Measurements from ENCODE around the gene CAMK2A. TPM values are rescaled to one million over a fixed set of nuclear protein-coding genes. Genes with fewer than 3 reads are reported as not detected.

CAMK2A gene
- total RNA-seq = 2.5 TPM

DNA sequence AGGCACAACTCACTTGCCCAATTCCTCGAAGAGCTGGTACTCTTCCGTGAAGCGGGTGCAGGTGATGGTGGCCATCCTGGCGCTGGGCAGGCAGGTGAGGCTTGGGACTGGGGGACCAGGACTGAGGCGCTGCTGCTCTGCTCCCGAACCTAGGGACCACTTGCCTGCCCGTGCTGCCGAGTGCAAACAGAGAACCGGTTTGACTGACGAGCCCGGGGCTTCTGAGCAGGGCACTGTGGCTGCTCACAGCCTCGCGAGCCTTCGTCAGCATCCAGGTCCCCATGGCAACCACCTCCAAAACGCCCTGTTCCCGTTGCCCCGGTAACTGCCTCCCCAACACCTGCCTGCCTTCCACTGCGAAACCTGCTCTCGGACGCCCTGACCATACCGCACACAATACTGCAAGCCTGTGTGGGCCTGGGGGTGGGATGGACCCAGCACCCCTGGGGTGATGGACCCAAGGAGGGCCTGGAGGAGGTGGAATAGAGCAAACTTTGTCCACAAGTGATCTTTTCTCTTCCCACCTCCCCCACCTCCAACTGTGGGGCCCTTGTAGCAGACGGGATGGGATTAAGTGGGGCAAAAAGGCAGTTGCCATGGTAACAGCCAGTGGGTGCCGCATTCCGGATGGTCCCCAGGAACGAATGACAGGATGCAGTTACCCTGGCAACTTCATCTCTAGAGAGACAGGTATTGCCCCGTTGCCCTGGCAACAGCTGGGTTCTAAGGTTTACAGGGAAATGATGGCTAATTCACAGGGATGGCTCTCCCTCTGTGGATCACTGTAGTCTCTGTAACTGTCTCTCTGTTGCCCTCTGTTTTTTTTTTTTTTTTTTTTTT lies at the start of gene CAMK2A:
Gene CAMK2A (minus strand): TSS at position 223 of the 840 bp plus-strand sequence. CDS start 148 bp downstream, at position 75.
- intact Hi-C loops (cut with DNase I) = no loop called here
- DNase-seq (ENCODE audit: low spot score) (no peak), ATAC-seq (no peak)

DNA sequence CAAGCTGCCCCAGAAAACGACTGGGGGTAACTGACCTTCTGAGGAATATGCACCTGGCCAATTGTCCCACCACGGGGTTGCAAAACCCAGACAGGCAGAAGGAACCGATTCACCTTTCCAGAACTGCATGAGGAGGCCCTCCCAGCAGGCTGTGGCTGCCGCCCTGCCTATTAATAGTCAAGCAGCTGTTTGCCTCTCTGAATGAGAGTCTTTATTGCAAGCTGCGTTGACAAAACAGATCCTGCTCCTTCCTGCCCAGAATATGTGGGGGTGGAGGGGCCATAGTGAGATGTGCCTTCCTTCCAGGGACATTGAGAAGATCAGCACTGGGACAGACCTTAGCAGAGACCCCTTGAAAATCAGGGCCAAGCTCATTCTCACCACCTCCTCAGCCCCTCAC lies 49.6 kb upstream of the CAMK2A start:
- intact Hi-C loops (cut with DNase I) = no loop called here
- DNase-seq (ENCODE audit: low spot score) = no peak
- peak; percentile 24 for ATAC-seq

DNA sequence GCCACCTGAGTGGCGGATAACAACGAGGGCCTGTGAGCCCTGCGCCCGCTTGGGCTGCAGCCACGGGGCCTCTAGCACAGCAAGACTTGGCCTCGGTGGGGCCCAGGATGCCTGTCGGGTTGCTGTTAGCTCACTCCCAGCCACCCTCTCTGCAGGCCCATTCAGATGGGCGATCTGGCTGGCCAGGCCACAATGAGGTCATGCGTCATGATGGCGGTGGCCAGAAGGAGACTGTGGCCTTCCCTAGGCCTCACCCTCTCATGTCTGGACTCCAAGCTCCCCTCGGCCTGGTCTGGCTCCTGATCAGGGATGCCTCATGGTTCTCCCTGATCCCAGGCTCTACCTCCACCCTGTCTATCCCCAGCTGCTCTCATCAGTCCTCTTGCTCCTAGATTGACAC lies 49.0 kb upstream of the CAMK2A start:
- DNase-seq (ENCODE audit: low spot score) = no peak
- intact Hi-C loops (cut with DNase I) = no loop called here
- ATAC-seq = no peak

DNA sequence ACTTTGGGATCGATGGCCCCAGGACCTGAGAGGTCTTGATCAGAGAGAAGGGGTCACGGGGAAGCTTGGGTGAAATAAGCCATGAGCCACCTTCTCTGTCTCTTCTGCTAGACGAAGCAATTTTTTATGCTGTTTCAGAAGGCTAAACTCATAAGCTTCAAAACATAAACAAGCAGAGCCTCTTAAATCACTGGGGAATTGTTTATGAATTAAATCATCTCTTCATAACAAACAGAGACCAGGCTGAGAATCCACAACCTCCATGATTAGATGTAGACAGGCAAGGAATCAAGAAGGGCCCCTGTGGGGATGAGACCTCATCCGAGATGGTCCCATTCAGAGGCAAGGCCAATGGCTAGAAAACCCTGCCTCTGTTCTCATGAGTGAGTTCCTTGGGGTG lies 46.2 kb upstream of the CAMK2A start:
- intact Hi-C loops (cut with DNase I) = no loop called here
- no peak for ATAC-seq
- DNase-seq (ENCODE audit: low spot score) = no peak

DNA sequence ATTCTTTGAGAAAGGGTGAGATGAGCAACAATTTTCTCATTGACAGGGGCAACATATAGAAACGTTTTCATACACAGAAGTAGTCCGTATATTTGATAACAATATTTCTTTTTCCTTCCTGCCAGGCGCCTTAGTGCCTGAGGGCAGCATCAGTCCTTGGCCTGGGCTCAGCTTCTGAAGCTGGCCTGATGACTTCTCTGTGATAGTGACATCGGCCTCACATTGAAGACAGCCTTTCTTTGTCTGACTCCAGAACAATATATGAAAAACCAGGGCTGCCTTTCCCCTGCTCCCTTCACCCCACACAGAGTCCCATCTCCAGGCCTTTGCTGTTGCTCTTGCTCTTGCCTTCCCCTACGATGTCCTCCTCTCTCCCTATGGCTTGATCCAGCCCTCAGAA lies 43.8 kb upstream of the CAMK2A start:
- ATAC-seq = no peak
- intact Hi-C loops (cut with DNase I) = no loop called here
- no peak for DNase-seq (ENCODE audit: low spot score)

DNA sequence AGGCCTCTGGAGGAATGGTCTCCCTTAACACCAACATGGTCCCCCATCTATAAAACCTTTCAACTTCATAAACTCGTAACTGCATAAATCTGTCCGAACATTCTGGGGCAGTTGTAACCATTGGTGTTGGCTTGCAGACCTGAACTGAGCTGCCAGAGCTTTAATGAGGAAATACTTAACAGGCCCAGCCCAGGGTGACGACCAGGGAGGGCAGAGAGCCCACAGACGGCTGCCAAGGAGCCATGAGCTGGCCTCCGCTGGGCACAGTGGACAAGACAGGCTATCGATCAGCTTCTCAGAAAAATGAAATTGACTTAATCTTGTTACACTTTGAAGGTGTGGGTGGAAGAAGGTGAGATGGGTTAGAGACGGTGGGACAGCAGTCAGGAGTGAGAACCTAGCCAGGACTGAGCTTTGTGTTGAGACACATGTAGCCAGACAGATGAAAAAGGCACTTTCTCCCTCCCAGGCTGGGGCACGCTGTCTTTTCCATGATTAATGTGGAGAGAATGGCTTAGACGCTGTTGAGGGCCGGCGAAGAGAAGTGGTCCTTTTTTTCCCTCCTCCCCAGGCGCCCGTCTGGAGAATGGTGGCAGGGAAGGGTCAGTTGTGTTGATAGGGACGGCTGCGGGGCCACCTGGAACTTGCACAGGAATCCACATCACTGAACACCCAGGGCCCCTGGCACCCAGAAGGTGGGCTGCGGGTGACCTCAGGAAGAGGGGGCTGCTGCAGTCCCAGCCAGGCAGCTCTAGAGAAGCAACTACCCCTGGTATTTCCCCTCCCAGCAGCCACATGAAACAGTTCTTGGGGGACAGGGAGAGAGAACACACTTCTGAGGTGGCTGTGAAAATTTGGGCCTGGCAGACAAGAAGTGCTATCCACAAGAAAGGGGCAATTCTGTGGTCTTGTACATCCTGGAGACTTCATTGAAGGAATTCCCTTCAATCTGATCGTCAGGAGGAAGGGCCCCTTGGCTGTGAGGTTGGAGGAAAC lies 40.6 kb upstream of the CAMK2A start:
- ATAC-seq = peak; percentile 55
- no peak for DNase-seq (ENCODE audit: low spot score)
- intact Hi-C loops (cut with DNase I) = no loop called here

DNA sequence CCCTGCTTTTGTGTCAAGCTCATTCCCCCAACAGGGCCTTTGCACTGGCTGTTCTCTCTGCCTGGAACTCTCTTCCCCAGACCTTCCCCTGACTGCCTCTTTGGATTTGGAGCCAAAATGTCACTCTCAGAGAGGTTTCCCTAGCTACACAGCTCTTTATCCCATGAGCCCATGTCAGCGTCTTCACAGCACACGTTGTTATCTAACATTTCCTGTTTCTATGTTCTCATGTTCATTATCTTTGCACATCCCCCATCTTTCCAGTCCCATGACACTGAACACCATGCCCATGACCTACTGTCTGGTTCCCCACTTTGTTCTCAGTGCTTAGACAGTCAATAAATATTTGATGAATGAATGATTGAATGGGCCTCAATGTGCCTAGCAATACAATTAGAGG lies 39.5 kb upstream of the CAMK2A start:
- ATAC-seq (no peak), DNase-seq (ENCODE audit: low spot score) (no peak)
- intact Hi-C loops (cut with DNase I) = no loop called here

DNA sequence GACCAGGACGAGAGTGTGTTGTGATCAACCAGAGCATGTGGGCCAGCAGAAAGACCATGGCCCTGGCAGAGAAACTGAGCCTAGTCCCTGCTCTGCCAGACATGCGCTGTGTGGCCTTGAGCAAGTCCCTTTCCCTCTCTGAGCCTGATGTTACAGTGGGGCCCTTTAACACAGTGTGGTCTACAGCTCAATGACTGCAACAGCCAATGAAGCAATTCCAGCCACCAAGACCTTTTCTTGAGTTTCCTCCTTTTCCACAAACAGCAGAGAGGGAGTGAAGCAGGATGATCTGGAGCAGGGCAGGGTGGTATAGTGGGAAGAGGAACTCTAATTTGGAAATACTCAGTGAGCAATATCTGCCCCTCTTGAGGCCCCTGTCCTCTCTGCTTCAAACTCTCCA lies 38.9 kb upstream of the CAMK2A start:
- intact Hi-C loops (cut with DNase I) = no loop called here
- no peak for DNase-seq (ENCODE audit: low spot score)
- no peak for ATAC-seq

DNA sequence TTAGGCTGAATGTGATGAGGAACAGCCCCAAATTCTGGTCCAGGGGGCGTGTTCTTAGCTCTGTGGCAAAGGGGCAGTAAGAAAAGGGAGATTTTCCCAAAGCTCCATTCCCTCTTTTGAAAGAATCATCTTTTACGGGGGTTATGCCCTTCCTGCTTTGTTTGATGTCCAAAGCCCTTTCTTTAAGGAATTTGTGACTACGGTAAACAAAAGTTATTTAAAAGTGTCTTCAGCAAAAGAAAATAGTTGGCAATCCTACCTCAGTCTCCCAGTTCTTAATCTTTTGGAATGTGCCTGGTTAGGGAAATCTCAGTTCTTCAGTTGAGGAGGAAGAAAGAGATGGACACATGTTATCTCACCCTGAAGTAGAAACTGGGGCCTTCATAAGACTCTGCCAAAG lies 37.6 kb upstream of the CAMK2A start:
- ATAC-seq (no peak), DNase-seq (ENCODE audit: low spot score) (no peak)
- intact Hi-C loops (cut with DNase I) = no loop called here

DNA sequence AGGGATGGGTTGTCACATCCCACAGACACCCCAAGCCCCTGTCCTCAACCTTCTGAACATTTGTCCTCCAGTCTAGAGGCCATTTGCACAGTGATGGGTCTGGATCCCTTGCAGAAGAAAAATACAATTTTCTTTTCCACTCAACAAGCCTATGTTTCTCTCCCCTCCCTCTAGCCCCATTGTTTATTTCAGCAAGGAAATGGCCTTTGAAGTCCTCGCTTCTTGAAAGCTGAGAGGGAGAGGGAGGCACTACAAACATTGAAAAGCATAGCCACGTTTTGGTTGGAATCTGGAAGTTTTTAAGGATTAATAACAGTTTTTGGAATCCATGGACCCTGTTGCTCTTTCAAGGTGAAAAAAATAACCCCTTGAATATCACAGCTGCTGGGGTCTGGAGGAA lies 37.1 kb upstream of the CAMK2A start:
- intact Hi-C loops (cut with DNase I) = no loop called here
- ATAC-seq (no peak), DNase-seq (ENCODE audit: low spot score) (no peak)

DNA sequence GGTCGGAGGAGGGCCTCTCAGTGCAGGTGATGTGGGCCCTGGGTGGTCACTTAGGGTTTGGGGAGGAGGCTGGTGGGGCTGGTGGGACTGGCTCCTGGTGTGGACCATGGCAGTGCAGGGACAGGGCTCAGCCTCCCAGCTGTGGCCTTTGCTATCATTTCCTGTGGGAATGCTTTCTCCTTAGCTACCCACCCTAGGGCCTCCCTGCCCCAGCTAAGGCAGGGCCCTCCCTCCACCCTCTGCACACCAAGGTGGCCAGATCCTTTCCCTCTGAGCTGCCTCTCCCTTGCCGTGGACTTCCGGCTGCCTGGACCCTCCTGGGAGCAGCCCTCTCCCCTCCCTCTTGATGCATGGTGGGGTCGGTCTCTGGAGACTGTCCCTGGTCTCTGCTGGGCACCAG lies 35.9 kb upstream of the CAMK2A start:
- intact Hi-C loops (cut with DNase I) = no loop called here
- ATAC-seq = no peak
- no peak for DNase-seq (ENCODE audit: low spot score)

DNA sequence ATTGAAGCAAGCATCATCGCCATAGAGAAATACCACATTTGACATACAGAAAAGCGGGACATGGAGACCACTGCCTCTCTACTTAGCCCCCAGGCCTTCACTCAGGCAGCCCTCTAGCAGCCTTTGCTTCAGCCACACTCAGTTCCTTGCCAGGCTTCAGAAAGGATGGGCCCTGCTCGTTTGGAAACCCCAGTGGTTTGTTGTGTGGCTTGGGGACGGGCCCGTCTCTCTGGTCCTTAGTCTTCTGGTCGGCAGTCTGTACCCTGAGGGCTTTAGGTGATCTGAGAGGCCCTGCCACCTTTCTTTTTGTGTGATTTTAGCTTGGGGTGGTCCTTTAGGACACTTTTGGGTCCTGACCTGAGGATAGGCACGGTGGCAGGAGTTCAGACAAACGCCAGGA lies 34.2 kb upstream of the CAMK2A start:
- DNase-seq (ENCODE audit: low spot score) (no peak), ATAC-seq (no peak)
- intact Hi-C loops (cut with DNase I) = no loop called here

DNA sequence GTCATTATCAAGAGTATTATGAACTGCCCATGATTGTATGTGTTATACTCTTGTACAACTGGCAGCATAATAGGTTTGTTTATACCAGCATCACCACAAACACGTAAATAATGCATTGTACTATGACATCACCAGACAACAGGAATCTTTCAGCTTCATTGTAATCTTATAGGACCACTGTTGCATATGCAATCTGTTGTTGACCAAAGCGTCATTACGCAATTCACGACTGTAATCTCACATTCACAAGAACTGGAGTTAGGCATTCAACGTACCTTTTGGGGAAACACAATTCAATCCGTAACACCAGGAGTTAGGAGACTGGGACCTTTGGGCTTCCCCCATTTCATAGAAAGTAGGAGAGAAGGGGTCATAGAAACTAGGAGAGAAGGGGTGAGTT lies 33.5 kb upstream of the CAMK2A start:
- DNase-seq (ENCODE audit: low spot score) (no peak), ATAC-seq (no peak)
- intact Hi-C loops (cut with DNase I) = no loop called here

DNA sequence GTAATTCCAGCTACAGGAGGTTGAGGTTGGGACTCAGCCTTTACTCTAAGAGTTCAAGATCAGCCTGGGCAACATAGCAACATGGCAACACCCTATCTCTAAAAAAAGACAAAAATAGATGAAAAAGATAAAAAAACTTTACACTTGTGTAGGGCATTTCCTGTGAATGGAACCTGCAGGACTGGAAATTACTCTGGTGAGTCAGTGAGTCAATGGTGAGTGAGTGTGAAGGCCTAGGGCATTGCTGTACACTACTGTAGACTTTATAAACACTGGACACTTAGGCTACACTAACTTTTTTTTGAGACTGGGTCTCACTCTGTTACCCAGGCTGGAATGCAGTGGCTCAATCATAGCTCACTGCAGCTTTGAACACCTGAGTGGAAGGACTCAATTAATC lies 32.6 kb upstream of the CAMK2A start:
- no peak for DNase-seq (ENCODE audit: low spot score)
- ATAC-seq = no peak
- intact Hi-C loops (cut with DNase I) = no loop called here

DNA sequence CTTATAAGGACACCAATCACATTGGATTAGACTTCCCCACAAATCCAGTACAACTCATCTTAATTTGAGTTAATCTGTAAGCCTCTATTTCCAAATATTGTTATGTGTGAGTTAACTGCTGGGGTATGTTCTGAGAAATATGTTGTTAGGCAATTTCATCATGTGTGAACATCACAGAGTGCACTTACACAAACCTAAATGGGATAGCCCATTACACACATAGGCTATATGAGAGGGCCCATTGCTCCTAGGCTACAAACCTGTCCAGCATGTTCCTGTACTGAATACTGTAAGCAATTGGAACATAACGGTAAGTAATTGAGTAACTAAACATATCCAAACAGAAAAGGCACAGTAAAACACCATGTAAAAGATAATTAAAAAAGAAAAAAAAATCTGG lies 32.2 kb upstream of the CAMK2A start:
- ATAC-seq (no peak), DNase-seq (ENCODE audit: low spot score) (no peak)
- intact Hi-C loops (cut with DNase I) = no loop called here

DNA sequence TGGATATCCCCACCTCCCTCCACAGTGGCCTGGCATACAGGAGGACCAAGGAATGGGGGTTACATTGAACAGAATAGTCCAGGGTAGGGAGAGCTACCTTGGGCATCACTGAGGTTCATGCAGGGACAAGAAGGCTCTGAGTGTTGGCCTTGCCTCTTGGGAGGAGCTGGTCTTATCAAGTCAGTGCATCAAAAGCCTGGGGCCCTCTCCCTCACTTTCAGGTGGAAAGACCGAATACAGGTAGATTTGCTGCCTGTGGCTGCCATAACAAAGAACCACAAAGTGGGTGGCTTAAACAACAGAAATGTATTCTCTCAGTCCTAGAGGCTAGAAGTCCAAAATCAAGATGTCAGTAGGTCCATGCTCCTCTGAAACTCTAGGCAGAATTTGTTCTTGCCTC lies 31.6 kb upstream of the CAMK2A start:
- DNase-seq (ENCODE audit: low spot score) = no peak
- intact Hi-C loops (cut with DNase I) = no loop called here
- ATAC-seq = no peak

DNA sequence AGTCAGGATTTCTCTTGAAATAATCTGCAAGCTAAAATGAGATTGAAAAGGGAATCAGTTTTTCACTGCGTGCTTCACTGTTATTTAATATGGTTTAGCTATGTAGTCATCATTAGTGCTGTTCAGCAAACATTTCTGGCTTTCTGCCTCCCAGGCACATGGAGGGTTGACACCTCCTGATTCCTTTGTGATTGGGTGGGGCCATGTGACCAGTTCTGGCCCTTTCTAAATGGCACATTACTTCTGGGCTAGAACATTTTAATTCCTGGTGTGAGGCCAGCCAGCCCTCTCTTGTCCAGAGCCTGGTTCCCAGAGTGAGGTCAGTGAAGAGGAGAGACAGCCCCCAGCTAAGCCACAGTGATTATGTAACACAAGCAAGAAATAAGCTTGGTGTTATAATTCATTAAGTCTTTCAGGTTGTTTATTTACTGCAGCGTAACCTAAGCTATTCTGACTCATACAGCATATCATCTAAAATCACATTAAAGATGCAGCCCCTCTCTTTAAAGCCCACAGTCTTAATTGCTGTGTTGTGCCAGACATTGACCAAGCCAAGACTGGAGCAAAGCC lies 30.6 kb upstream of the CAMK2A start:
- DNase-seq (ENCODE audit: low spot score) (no peak), ATAC-seq (peak; percentile 95)
- intact Hi-C loops (cut with DNase I) = no loop called here

DNA sequence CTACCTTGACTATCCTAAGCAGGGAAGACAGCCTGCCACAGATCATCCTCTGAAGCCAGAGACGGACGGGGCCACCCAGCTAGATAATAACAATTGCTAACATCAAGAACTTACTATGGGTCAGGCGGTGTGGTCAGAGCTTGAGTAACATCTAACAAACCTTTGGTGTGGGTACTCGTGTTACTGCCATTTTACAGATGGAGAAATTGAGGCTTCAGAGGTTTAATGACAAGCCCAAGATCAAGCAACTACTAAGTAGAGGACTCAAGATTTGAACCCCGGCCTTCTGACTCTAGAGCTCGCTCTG lies 29.9 kb upstream of the CAMK2A start:
- DNase-seq (ENCODE audit: low spot score) = no peak
- no peak for ATAC-seq
- intact Hi-C loops (cut with DNase I) = no loop called here

DNA sequence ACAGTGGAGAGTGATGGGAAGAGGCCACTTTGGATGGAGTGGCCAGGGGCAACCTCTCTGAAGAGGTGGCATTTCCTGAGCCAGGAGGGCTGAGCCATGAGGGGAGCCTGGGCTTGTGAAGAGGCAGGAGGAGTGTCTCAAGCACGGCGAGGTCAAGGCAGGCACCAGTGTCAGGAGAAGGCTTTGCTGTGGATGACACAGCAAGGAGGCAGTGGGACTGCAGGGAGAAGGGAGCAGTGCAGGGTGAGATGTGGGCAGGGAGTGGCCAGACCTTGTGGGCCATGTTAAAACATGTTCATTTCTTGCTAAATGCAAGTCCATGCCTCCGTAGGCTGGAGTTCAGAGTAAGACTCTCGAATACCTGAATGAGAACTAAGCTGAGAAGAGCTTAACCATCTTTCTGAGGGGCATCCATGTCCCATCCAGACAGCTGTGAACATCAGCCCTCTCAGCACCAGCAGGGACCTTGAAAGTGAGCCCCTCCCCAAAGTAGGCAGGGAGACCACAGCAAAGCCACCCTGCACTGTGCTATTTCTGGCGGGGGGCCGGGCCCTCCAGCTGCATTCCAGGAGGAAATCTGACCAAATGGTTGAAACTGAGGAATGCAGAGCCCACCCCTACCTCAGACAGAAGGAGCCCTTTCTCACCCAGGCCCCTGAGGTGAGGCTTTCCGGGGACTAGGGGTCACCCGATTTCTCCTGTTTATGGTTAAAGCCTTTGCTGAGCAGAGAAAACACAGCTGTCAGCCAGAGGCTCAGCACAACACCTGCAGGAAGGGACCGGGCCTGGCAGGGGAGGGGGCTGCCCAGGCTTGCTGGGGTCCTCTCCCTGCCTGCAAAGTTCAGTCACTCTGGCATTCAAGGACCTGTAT lies 29.3 kb upstream of the CAMK2A start:
- no peak for DNase-seq (ENCODE audit: low spot score)
- intact Hi-C loops (cut with DNase I) = no loop called here
- no peak for ATAC-seq
